ENCODE results near the gene TMEM9.

Gene TMEM9

DNA sequence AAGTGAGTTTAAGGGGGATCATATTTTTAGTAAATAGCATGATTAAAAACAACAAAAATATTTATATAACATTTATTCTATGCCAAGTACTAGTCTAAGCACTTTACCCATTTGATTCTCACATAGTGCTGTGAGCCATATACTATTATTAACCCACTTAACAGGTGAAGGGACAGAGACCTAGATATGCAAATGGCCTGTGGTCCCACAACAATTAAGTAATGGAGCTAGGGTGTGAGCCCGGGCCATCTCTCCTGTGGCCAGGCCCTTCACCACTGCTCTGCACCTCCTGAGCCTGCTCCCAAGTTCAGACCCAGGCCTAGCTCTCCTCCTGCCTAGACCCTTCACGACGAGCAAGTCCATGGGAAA lies 27.8 kb downstream of the TMEM9 start:
- DNase-seq: no peak

DNA sequence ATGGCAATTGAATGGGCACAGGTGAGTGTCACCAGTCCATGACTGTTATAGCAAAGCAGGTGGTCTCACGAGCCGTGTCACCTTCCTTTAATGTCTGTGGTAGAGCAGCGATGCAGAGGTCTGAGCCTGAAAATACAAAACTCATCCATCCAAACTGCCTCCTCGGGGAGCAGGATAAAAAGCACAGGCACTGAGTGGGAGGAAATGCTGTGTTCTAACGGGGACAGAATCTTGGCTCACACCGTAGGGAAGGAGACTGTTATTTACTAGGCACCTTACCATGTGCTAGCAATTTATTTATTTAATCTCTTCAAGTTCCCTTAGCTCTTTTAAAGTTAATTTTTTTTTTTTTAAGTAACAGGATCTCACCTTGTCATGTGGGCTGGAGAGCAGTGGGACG lies 28.5 kb downstream of the TMEM9 start:
- no peak for DNase-seq

- DNase-seq: no peak
These were observed 29.3 kb downstream of the TMEM9 start for GRCh38 chr1:201125019-201125418.

GRCh38 chr1:201123866-201124265 lies 30.4 kb downstream of the TMEM9 start:
- no peak for DNase-seq

- no peak for DNase-seq
These were observed 31.8 kb downstream of the TMEM9 start for GRCh38 chr1:201122321-201122957.

DNA sequence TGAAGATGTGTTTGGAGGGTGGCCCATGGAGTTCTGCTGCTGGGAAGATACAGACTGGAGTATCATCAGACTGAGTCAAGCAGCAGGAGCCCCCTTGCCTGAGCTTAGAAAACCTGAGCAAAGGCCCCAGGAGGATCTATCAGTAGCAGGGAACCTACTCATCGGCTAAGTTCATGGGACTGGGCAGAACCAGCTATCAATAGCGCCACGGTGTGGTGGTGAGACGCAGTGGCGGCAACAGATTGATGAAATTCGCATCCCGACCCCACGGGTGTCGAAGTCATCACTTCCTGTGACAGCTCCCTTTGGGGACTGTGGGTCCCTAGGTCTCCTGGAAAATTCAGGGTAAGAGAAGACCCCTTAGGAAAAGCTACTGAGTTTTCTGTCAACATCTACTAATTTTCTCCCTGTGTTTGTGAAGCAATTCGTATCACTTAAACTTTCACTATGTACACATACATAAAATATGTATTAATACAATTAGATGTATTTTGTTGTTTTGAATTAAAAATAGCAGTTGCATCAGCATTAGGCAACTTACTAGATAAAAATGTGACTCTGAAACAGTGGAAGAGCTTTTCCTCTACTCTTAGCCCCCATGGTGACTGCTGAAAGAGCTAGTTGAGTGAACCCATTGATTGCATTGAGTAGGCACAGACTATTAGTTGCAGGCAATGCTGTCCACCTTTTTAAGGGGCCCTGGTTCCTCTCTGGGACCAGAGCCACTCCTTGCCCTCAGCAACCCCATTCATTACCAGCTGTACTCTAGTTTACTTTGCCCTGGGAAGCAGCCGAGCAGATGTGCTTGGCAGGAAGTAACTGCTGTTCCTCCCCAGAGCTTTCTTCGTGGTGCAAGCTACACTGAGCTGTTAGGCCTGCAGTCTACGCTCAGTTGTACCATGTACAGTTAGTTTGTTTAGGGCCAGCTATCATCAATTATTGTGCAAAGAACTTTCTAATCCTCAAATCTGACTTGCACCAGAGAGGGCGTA lies 34.8 kb downstream of the TMEM9 start:
- peak; percentile 54 for DNase-seq

GRCh38 chr1:201116091-201116490 lies 38.2 kb downstream of the TMEM9 start:
- no peak for DNase-seq

- no peak for DNase-seq
These were observed 38.8 kb downstream of the TMEM9 start for GRCh38 chr1:201115390-201115937.

- DNase-seq: peak; percentile 79
These were observed 39.8 kb downstream of the TMEM9 start for GRCh38 chr1:201114245-201115131.

DNA sequence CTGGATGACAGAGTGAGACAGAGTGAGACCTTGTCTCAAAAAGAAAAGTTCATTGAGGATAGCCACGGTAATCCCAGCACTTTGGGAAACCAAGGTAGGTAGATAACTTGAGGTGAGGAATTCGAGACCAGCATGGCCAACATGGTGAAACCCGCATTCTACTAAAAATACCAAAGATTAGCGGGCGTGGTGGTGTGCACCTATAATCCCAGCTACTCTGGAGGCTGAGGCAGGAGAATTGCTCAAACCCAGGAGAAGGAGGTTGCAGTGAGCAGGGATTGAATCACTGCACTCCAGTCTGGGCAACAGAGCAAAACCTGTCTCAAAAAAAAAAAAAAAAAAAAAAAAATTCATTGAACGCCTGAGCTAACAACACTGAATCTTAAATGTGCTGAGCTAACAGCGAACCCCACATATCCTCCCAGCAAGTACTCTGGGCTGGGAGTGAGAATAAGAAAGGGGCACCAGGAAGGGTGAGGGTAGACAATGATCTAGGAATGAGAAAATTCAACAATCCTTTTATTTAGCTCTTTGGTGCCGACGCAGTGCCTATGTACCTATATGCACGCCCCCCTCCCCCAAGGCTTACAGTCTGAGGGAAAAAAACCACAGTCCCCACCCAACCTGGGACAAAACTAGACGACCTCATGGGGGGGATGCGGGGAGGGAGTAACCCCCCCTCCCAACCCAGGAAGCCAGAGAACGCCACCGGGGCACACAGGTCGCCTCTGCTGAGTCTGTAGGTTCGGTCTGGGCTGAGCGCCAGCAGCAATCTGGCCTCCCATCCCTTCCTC lies 40.6 kb downstream of the TMEM9 start:
- DNase-seq: no peak

GRCh38 chr1:201112926-201113325 lies 41.3 kb downstream of the TMEM9 start:
- DNase-seq: no peak

- DNase-seq: no peak
These were observed 42.0 kb downstream of the TMEM9 start, which contains the start of gene CACNA1S for GRCh38 chr1:201112173-201112731. CACNA1S (minus strand) TSS chr1:201112426; CDS start chr1:201112339, 87 bp downstream.

DNA sequence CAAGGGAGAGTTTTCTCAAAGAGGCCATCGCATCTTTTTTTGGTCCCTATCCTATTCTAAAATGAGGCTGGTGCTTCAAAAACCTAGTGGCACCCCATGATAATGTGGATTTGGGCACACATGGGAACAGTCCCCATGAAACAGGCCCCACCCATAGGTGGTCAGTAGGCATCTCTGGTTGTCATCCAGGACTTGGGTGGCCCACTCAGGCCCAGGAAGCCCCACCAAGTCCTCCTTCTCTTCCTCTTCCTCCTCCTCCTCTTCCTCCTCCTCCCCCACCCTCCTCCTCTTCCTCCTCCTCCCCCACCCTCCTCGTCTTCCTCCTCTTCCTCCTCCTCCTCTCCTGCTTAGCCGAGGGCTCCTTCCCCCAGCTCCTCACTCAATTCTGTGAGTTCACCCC lies 42.6 kb downstream of the TMEM9 start:
- no peak for DNase-seq

- no peak for DNase-seq
These were observed 43.1 kb downstream of the TMEM9 start for GRCh38 chr1:201111156-201111555.

GRCh38 chr1:201110616-201111015 lies 43.7 kb downstream of the TMEM9 start:
- no peak for DNase-seq

- DNase-seq: no peak
These were observed 44.1 kb downstream of the TMEM9 start for GRCh38 chr1:201110138-201110537.

DNA sequence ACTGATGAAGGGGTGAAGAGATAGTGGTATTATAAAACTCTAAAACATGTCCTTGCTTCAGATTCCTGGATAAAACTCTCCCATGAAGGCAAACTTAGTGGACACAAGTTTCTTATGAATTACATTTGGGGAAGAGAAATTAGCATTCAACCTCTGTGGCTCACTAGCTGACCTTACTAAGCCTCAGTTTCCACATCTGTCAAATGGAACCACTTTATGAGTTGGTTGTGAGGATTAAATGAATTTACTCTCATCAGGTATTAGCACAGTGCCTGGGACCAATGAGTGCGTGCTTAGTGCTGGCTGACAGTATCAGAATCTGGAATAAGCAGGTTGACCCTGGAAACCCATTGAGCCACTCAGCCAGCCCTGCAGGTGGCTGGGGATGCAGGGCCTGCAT lies 44.6 kb downstream of the TMEM9 start:
- DNase-seq: no peak

GRCh38 chr1:201108614-201109013 lies 45.7 kb downstream of the TMEM9 start:
- no peak for DNase-seq

DNA sequence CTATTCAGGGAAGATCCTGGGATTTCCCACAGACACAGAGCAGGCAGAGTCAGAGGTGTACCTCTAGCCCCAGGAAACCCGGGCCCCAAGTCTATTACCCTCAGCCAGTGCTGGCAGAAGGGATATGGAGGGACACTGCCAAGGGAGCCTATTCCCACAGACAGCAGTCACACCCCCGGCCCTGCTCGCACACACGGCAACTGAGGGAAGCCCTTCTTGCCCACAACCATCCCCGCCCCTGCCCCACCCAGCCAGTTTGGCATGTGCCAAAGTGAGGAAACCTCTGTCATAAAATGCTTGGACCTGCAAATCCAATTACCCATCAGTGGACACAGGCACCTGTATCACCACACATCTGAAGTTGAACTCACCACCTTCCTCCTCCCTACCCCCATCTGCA lies 48.6 kb downstream of the TMEM9 start:
- DNase-seq: no peak

DNA sequence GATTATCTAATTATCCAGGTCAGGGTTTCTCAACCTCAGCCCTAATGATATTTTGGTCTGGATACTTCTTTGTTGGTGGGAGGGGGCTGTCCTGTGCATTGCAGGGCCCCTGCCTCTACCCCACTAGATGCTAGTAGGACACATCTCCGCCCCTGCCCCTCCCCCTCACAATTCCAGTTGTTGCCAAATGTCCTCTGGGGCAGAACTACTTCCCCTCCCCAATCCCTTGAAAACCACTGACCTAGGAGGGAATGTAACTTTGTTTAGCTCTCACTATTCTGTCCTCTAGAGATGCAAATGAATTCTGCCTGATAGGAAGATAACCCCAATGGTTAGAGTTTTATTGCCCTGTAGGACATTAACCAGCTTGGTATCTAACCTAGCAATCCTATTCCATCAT lies 50.1 kb downstream of the TMEM9 start:
- no peak for DNase-seq

GRCh38 chr1:201103666-201104065 lies 50.6 kb downstream of the TMEM9 start:
- no peak for DNase-seq
